IPS-18c (cell line): ENCODE measurements around the gene CACNA1S.

Source experiments
- H3K4me3 ChIP-seq: 2 replicates; pipeline ENCODE4 v1.7.0; 2013; ENCODE audit warnings: low read depth, mild to moderate bottlenecking, low read length, moderate library complexity; ENCODE audit not compliant: insufficient read depth
- H3K9me3 ChIP-seq: one replicate; pipeline ENCODE4 v1.6.1; 2013; ENCODE audit warnings: mild to moderate bottlenecking, low read length, moderate library complexity; ENCODE audit not compliant: control insufficient read depth, insufficient read depth

The CACNA1S gene

GRCh38 chr1:201112173-201112731 is at the start of gene CACNA1S:
Gene CACNA1S (minus strand): TSS chr1:201112426. CDS start chr1:201112339, 87 bp downstream.
- Histone ChIP-seq H3K4me3 (no peak within 1 kb of the TSS), H3K9me3 (no peaks in the 10 kb centered on the region)

DNA sequence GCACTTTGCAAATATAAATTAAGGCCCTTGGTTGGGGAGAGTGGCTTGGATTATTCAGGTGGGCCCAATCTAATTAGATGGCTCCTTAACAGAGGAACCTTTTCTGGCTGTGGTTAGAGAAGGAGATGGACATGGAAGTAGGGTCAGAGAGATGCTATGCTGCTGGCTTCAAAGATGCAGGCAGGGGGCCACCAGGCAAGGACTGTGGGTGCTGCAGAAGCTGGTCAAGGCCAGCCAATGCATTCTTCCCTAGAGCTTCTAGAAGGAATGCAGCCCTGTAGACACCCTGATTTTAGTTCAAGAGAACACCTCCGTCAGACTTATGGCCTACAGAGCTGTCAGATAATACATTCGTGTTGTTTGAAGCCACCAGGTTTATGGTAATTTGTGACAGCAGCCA is 45.7 kb upstream of the CACNA1S start:
- Histone ChIP-seq H3K4me3 (no peak overlapping the region), H3K9me3 (no peaks in the 10 kb centered on the region)

DNA sequence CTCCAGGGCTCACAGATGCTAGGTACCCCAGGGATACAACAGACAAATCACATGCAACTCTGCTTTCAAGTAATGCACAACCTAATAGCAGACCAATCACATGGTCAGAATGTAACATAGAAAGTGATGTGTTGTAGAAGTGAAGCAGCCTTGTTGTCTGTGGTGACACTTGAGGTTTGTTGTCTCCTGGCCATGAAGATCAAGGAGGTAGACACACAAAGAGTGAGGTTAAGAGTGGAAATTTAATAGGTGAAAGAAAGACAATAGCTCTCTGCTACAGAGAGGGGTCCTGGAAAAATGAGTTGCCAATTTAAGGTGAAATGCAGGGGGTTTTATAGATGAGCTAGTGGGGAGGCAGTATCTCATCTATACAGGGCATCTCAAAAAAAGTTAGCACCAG is 44.6 kb upstream of the CACNA1S start:
- no peak overlapping the region for H3K4me3 ChIP-seq
- H3K9me3 ChIP-seq = no peaks in the 10 kb centered on the region

- no peaks in the 10 kb centered on the region for H3K9me3 ChIP-seq
- H3K4me3 ChIP-seq = no peak overlapping the region
Observed at GRCh38 chr1:201156346-201156745, 44.1 kb upstream of the CACNA1S start.

DNA sequence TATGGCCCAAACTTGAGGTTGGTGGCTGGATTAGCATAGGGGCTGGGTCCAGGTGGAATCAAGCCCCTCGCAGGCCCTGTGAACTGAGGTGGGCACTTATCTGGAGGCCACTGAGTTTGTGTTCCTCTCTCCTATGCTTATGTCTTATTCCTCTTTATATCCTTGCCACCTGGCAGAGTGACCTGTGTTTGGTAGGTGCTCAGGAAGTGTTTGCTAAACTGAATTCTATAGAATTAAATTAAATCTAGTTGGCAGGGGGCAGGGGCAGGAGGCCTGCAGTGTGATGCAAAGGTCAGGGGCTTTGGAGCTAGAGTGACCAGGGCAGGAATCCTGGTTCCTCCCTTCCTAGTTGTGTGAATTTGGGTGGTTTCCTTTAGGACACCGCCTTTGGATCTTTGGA is 43.1 kb upstream of the CACNA1S start:
- H3K9me3 ChIP-seq = no peaks in the 10 kb centered on the region
- no peak overlapping the region for H3K4me3 ChIP-seq

GRCh38 chr1:201154389-201155165 is 42.4 kb upstream of the CACNA1S start, which contains the start of gene TMEM9:
Gene TMEM9 (minus strand): TSS chr1:201154474. CDS start chr1:201153923, 551 bp downstream.
- peak within 1 kb of the TSS; percentile 79 for H3K4me3 ChIP-seq

GRCh38 chr1:201153474-201154388 is 41.5 kb upstream of the CACNA1S start:
- H3K9me3 ChIP-seq = no peaks in the 10 kb centered on the region
- peak overlapping the region; percentile 79 for H3K4me3 ChIP-seq

More at GRCh38 chr1:201154389-201155165, 42.4 kb upstream of the CACNA1S start, which contains the start of gene TMEM9:
- H3K9me3 ChIP-seq = no peaks in the 10 kb centered on the region

GRCh38 chr1:201149400-201149799 is 37.2 kb upstream of the CACNA1S start:
- no peaks in the 10 kb centered on the region for H3K9me3 ChIP-seq
- no peak overlapping the region for H3K4me3 ChIP-seq

DNA sequence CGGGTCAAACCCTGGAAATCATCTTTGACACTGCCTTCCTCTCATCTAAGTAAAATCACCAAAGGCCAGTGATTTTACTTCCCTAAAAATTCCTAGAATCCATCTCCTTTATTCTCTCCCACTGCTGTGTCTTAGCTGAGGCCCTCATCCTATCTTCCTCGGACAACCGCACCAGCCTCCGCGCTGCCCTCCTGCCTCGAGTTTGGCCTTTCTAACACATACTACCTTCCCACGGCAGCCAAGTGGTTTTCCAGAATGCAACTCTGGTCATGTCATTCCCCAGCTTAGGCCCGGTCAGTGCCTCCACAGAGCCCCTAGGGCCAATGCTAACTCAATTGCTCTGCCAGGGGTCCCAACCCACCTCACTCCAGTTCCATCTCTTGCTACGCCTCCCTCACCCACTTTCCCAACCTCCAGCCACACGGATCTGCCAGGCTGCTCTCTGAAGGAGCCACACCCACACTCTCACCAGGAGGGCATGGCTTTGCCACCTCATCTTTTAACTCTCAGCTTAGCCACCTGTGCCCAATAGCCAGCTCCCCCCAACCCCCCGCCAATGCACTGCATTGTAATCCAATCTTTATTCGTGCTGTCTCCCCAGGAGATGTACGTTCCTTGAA is 35.3 kb upstream of the CACNA1S start:
- H3K4me3 ChIP-seq = no peak overlapping the region
- no peaks in the 10 kb centered on the region for H3K9me3 ChIP-seq

GRCh38 chr1:201146626-201147390 is 34.6 kb upstream of the CACNA1S start:
- no peaks in the 10 kb centered on the region for H3K9me3 ChIP-seq
- H3K4me3 ChIP-seq = no peak overlapping the region

GRCh38 chr1:201145816-201146215 is 33.6 kb upstream of the CACNA1S start:
- no peaks in the 10 kb centered on the region for H3K9me3 ChIP-seq
- H3K4me3 ChIP-seq = no peak overlapping the region

- H3K4me3 ChIP-seq = no peak overlapping the region
- no peaks in the 10 kb centered on the region for H3K9me3 ChIP-seq
Observed at GRCh38 chr1:201145132-201145531, 32.9 kb upstream of the CACNA1S start.

DNA sequence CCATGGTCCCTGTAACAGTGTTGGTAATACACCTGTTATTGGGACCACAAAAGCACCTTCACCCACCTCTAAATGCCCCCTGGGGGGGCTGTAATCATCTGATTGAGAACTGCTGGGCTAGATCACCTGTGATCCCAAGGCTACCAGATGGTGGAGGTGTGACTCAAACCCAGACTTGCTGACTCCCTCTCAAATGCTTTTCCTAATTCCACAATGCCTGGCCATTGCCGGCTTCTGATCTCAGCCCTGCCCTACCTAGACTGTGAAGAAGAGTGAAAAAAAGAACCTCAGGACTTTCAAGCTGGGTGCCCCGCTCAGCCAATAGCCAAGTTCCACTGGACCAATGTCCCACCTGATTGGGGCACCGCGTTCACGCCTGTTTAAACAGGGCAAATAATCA is 32.5 kb upstream of the CACNA1S start:
- Histone ChIP-seq H3K9me3 (no peaks in the 10 kb centered on the region), H3K4me3 (no peak overlapping the region)

GRCh38 chr1:201143726-201144635 is 31.8 kb upstream of the CACNA1S start:
- no peak overlapping the region for H3K4me3 ChIP-seq
- H3K9me3 ChIP-seq = no peaks in the 10 kb centered on the region

GRCh38 chr1:201142849-201143725 is 30.9 kb upstream of the CACNA1S start:
- Histone ChIP-seq H3K4me3 (no peak overlapping the region), H3K9me3 (no peaks in the 10 kb centered on the region)
